Measurements from ENCODE around the gene SORCS1. TPM values are rescaled to one million over a fixed set of nuclear protein-coding genes. Genes with fewer than 3 reads are reported as not detected.

SORCS1 gene
- total and polyA plus RNA-seq, 2 donors (not counting 1 experiment from before 2014, with no cell fraction given): under 0.01 to 0.01 TPM

GRCh38 chr10:106707657-106708056, 456.8 kb downstream of the SORCS1 start:
- no peak for DNase-seq (ENCODE audit: low read depth in 2 of 2)
- no peak overlapping the region for H3K9ac ChIP-seq (ENCODE audit: insufficient read depth, low read length)
- H3K4me3 ChIP-seq (replicated peaks in 1 of 4; ENCODE audit: control extremely low read depth in 1 of 4, insufficient read depth in 1 of 4, low read depth in 3 of 4, low read length in 4 of 4): no peak overlapping the region
- no peaks in the 10 kb centered on the region for H3K36me3 ChIP-seq (ENCODE audit: control insufficient read depth, insufficient read depth, low read length)
- no peak overlapping the region for H3K4me2 ChIP-seq (ENCODE audit: extremely low read depth, insufficient read depth, low read length)
- no peaks in the 10 kb centered on the region for H3K79me2 ChIP-seq (ENCODE audit: control insufficient read depth, insufficient read depth, low read length)
- H3K27ac ChIP-seq (ENCODE audit: insufficient read depth, low read length): no peak overlapping the region
- H3K9me3 ChIP-seq (ENCODE audit: control insufficient read depth, insufficient read depth, low read depth, low read length): no peaks in the 10 kb centered on the region
- H3K27me3 ChIP-seq (ENCODE audit: control insufficient read depth, insufficient read depth, low read length): no peaks in the 10 kb centered on the region
- TF ChIP-seq CTCF (conservative IDR thresholded peaks at IDR 0.05 in 1 of 2, IDR thresholded peaks at IDR 0.05 in 1 of 2; ENCODE audit: low read depth in 1 of 2, low read length in 2 of 2): no peak
- TF ChIP-seq EZH2 (IDR thresholded peaks at IDR 0.05; ENCODE audit: low read length, missing control alignments): no peak
- H2AFZ ChIP-seq (ENCODE audit: low read length): no peak overlapping the region
- no peaks in the 10 kb centered on the region for H3K4me1 ChIP-seq (ENCODE audit: control insufficient read depth, extremely low read depth, insufficient read depth, low read length)
- no peaks in the 10 kb centered on the region for H4K20me1 ChIP-seq (ENCODE audit: control insufficient read depth, extremely low read depth, insufficient read depth, low read length)

DNA sequence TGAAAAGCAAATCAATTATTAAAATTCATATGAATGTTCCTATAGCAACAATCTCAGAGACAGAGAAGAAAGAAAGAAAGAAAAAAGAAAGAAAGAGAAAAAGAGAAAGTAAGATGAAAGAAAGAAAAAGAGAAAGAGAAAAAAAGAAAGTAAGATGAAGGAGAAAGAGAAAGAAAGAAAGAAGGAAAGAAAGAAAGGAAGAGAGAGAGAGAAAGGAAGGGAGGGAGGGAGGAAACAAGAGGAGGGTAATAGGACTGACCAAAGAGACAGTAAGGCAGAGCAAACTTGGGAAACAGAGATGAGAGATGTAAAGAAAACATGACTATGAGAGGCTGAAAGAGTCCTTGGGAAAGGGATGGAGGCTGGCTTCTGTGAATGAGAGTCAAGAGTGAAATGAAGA, 458.4 kb downstream of the SORCS1 start:
- Histone ChIP-seq H3K4me3 (replicated peaks in 1 of 4; ENCODE audit: control extremely low read depth in 1 of 4, insufficient read depth in 1 of 4, low read depth in 3 of 4, low read length in 4 of 4) (no peak overlapping the region), H3K27ac (ENCODE audit: insufficient read depth, low read length) (no peak overlapping the region)

DNA sequence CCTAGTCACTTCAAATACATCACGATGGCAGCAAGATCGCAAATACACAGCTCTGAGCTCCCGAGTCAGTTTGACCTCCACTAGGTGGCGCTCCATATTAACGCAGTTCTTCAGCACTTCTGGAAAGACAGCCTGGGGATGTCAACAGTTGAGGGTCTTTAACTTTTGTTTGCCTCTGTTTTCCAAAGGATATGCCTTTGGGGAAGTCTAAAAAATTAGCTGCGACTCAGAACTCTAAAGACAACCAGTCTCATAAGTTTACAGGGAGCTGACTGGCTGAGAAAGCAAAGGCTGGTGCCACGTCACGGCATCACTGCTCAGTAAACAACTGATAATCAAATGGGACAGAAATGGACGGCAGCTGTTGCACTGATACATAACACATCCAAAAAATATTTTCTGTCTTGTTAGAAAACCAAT, 458.8 kb downstream of the SORCS1 start:
- Histone ChIP-seq H3K27me3 (ENCODE audit: control insufficient read depth, insufficient read depth, low read length) (no peaks in the 10 kb centered on the region), H3K36me3 (ENCODE audit: control insufficient read depth, insufficient read depth, low read length) (no peaks in the 10 kb centered on the region), H3K79me2 (ENCODE audit: control insufficient read depth, insufficient read depth, low read length) (no peaks in the 10 kb centered on the region), H3K9me3 (ENCODE audit: control insufficient read depth, insufficient read depth, low read depth, low read length) (no peaks in the 10 kb centered on the region), H3K4me3 (replicated peaks in 1 of 4; ENCODE audit: control extremely low read depth in 1 of 4, insufficient read depth in 1 of 4, low read depth in 3 of 4, low read length in 4 of 4) (peak overlapping the region in 1 of 4 experiments; percentile 23), H2AFZ (ENCODE audit: low read length) (no peak overlapping the region), H3K4me1 (ENCODE audit: control insufficient read depth, extremely low read depth, insufficient read depth, low read length) (no peaks in the 10 kb centered on the region), H3K4me2 (ENCODE audit: extremely low read depth, insufficient read depth, low read length) (no peak overlapping the region), H3K27ac (ENCODE audit: insufficient read depth, low read length) (no peak overlapping the region), H3K9ac (ENCODE audit: insufficient read depth, low read length) (no peak overlapping the region), H4K20me1 (ENCODE audit: control insufficient read depth, extremely low read depth, insufficient read depth, low read length) (no peaks in the 10 kb centered on the region)
- peak; percentile 19 to 60 for DNase-seq (ENCODE audit: low read depth in 2 of 2)
- no peak for TF ChIP-seq EZH2 (IDR thresholded peaks at IDR 0.05; ENCODE audit: low read length, missing control alignments)
- TF ChIP-seq CTCF (conservative IDR thresholded peaks at IDR 0.05 in 1 of 2, IDR thresholded peaks at IDR 0.05 in 1 of 2; ENCODE audit: low read depth in 1 of 2, low read length in 2 of 2): peak; percentile 67 to 74

More for the DNA sequence above, 458.4 kb downstream of the SORCS1 start:
- Histone ChIP-seq H3K36me3 (ENCODE audit: control insufficient read depth, insufficient read depth, low read length) (no peaks in the 10 kb centered on the region), H3K4me1 (ENCODE audit: control insufficient read depth, extremely low read depth, insufficient read depth, low read length) (no peaks in the 10 kb centered on the region), H4K20me1 (ENCODE audit: control insufficient read depth, extremely low read depth, insufficient read depth, low read length) (no peaks in the 10 kb centered on the region), H3K9ac (ENCODE audit: insufficient read depth, low read length) (no peak overlapping the region), H3K27me3 (ENCODE audit: control insufficient read depth, insufficient read depth, low read length) (no peaks in the 10 kb centered on the region), H3K79me2 (ENCODE audit: control insufficient read depth, insufficient read depth, low read length) (no peaks in the 10 kb centered on the region), H3K4me2 (ENCODE audit: extremely low read depth, insufficient read depth, low read length) (no peak overlapping the region), H2AFZ (ENCODE audit: low read length) (no peak overlapping the region), H3K9me3 (ENCODE audit: control insufficient read depth, insufficient read depth, low read depth, low read length) (no peaks in the 10 kb centered on the region)
- no peak for DNase-seq (ENCODE audit: low read depth in 2 of 2)
- TF ChIP-seq CTCF (conservative IDR thresholded peaks at IDR 0.05 in 1 of 2, IDR thresholded peaks at IDR 0.05 in 1 of 2; ENCODE audit: low read depth in 1 of 2, low read length in 2 of 2): no peak
- TF ChIP-seq EZH2 (IDR thresholded peaks at IDR 0.05; ENCODE audit: low read length, missing control alignments): no peak
